HG02588 (cell line): ENCODE data around the gene PKN3.
"Not testable (repeated sequence)": the region's sequence is repeated elsewhere in the genome, so short reads cannot be mapped to it uniquely, and the experiment has no call there.

Experiments
- ATAC-seq: cut with Tn5 transposase; IDR thresholded peaks from one replicate; pipeline ENCODE4 v1.9.1; 2021; ENCODE audit warnings: mild to moderate bottlenecking, moderate library complexity; ENCODE audit not compliant: unreplicated experiment

The PKN3 gene

GRCh38 chr9:128702445-128702948, at the start of gene PKN3:
PKN3 (plus strand) TSS chr9:128702503; CDS start chr9:128702916, 413 bp downstream.
- peak; percentile 76 for ATAC-seq

GRCh38 chr9:128653908-128654307, 48.4 kb upstream of the PKN3 start:
- no peak for ATAC-seq

- no peak for ATAC-seq
Measured at GRCh38 chr9:128654481-128654880, 47.8 kb upstream of the PKN3 start.

GRCh38 chr9:128656416-128657343, 45.6 kb upstream of the PKN3 start, which contains the start of gene DYNC2I2:
DYNC2I2 (minus strand) TSS chr9:128656847; CDS start chr9:128656726, 121 bp downstream.
- peak; percentile 66 for ATAC-seq

- ATAC-seq = no peak
Measured at GRCh38 chr9:128657344-128657704, 45.0 kb upstream of the PKN3 start.

GRCh38 chr9:128657796-128658195, 44.5 kb upstream of the PKN3 start:
- no peak for ATAC-seq

GRCh38 chr9:128666481-128666941, 35.8 kb upstream of the PKN3 start:
- not testable (repeated sequence) for ATAC-seq

GRCh38 chr9:128669786-128670185, 32.5 kb upstream of the PKN3 start:
- ATAC-seq = no peak

GRCh38 chr9:128675382-128675781, 26.9 kb upstream of the PKN3 start:
- ATAC-seq = no peak

- ATAC-seq = no peak
Measured at GRCh38 chr9:128677794-128678193, 24.5 kb upstream of the PKN3 start.

GRCh38 chr9:128683340-128684064, 18.8 kb upstream of the PKN3 start:
- ATAC-seq = no peak

GRCh38 chr9:128684065-128684324, 18.3 kb upstream of the PKN3 start:
- no peak for ATAC-seq

- ATAC-seq = no peak
Measured at GRCh38 chr9:128684325-128685199, 17.7 kb upstream of the PKN3 start.

GRCh38 chr9:128685636-128686489, 16.4 kb upstream of the PKN3 start:
- ATAC-seq = no peak

- ATAC-seq = no peak
Measured at GRCh38 chr9:128687453-128687852, 14.8 kb upstream of the PKN3 start.

- ATAC-seq = peak; percentile 62
Measured at GRCh38 chr9:128688501-128689292, 13.6 kb upstream of the PKN3 start, which contains the start of gene SET. SET (plus strand) TSS chr9:128689222; CDS start chr9:128689583, 361 bp downstream.

GRCh38 chr9:128689293-128689774, 13.0 kb upstream of the PKN3 start:
- peak; percentile 28 for ATAC-seq

- ATAC-seq = peak; percentile 5
Measured at GRCh38 chr9:128689820-128690683, 12.3 kb upstream of the PKN3 start.
